GM23338 (cell line): Measurements from ENCODE around the gene G6PC2. TPM values are rescaled to one million over a fixed set of nuclear protein-coding genes. Genes with fewer than 3 reads are reported as not detected.

Experiments
- ATAC-seq: fragments of 200-7000 bp; cut with Tn5 transposase; 3 replicates; pipeline ENCODE4 v1.9.1; 2020
- DNase-seq: peaks from one replicate; pipeline ENCODE4 v3.0.0-alpha.2; 2015; ENCODE audit warnings: low spot score
- H2AFZ ChIP-seq: fragments of 200-600 bp; sonication (generic); 2 replicates; pipeline ENCODE4 v1.8.0; 2016; ENCODE audit warnings: antibody characterized with exemption, mild to moderate bottlenecking, moderate library complexity
- H3F3A ChIP-seq: fragments of 200-600 bp; sonication (generic); replicated peaks from 2 replicates; pipeline ENCODE4 v1.8.0; 2017; ENCODE audit warnings: antibody characterized with exemption, mixed run types, low read depth
- H3K27ac ChIP-seq: fragments of 200-600 bp; sonication (generic); 2 replicates; pipeline ENCODE4 v1.6.1; 2016; ENCODE audit warnings: low read depth
- H3K27me3 ChIP-seq: fragments of 200-600 bp; sonication (generic); 2 replicates; pipeline ENCODE4 v1.8.0; 2016; ENCODE audit warnings: mild to moderate bottlenecking, mixed run types, moderate library complexity; ENCODE audit not compliant: insufficient read depth
- H3K36me3 ChIP-seq: fragments of 200-600 bp; sonication (generic); 2 replicates; pipeline ENCODE4 v1.8.0; 2016; ENCODE audit warnings: mild to moderate bottlenecking; ENCODE audit not compliant: insufficient read depth
- H3K4me1 ChIP-seq: fragments of 200-600 bp; sonication (generic); 2 replicates; pipeline ENCODE4 v1.8.0; 2016; ENCODE audit warnings: mild to moderate bottlenecking, moderate library complexity; ENCODE audit not compliant: insufficient read depth
- H3K4me2 ChIP-seq: fragments of 200-600 bp; sonication (generic); 2 replicates; pipeline ENCODE4 v1.7.1; 2017; ENCODE audit warnings: mixed run types
- H3K4me3 ChIP-seq: fragments of 200-600 bp; sonication (generic); 2 replicates; pipeline ENCODE4 v1.6.1; 2016; ENCODE audit warnings: mixed run types
- H3K79me2 ChIP-seq: fragments of 200-600 bp; sonication (generic); replicated peaks from 2 replicates; pipeline ENCODE4 v1.8.0; 2017; ENCODE audit warnings: mild to moderate bottlenecking; ENCODE audit not compliant: insufficient read depth
- H3K9me2 ChIP-seq: fragments of 200-600 bp; sonication (generic); 2 replicates; pipeline ENCODE4 v1.8.0; 2017; ENCODE audit not compliant: insufficient read depth
- H4K20me1 ChIP-seq: fragments of 200-600 bp; sonication (generic); replicated peaks from 2 replicates; pipeline ENCODE4 v1.8.0; 2017; ENCODE audit warnings: mild to moderate bottlenecking; ENCODE audit not compliant: insufficient read depth
- H3K27ac Mint-ChIP-seq: 2 replicates; pipeline ENCODE4 v1.8.0; 2020; ENCODE audit warnings: inconsistent platforms, mild to moderate bottlenecking, moderate library complexity, mixed read lengths
- H3K27me3 Mint-ChIP-seq: 3 replicates; pipeline ENCODE4 v1.8.0; 2022; ENCODE audit warnings: low read depth, mild to moderate bottlenecking, moderate library complexity, mixed read lengths, inconsistent platforms; ENCODE audit not compliant: insufficient read depth, poor library complexity
- H3K36me3 Mint-ChIP-seq: 3 replicates; pipeline ENCODE4 v1.8.0; 2021; ENCODE audit warnings: low read depth, mild to moderate bottlenecking, inconsistent platforms, moderate library complexity, mixed read lengths
- H3K4me1 Mint-ChIP-seq: 3 replicates; pipeline ENCODE4 v1.8.0; 2020; ENCODE audit warnings: mild to moderate bottlenecking, inconsistent platforms, mixed read lengths
- H3K4me3 Mint-ChIP-seq: 3 replicates; pipeline ENCODE4 v1.8.0; 2021; ENCODE audit warnings: moderate library complexity, mild to moderate bottlenecking, inconsistent platforms, mixed read lengths
- H3K9me3 Mint-ChIP-seq: 3 replicates; pipeline ENCODE4 v1.8.0; 2020; ENCODE audit warnings: moderate library complexity, mild to moderate bottlenecking, inconsistent platforms, mixed read lengths
- CREB1 ChIP-seq: fragments of 250-450 bp; sonication (Bioruptor Pico); IDR thresholded peaks from 2 replicates; pipeline ENCODE4 v1.5.0; 2020; ENCODE audit warnings: low read depth, mild to moderate bottlenecking, moderate library complexity
- CTCF ChIP-seq, 2 experiments: fragments of 200-600 bp in 1 of 2; sonication (generic) in 1 of 2; conservative IDR thresholded peaks; 2 replicates each; pipeline versions ENCODE4 v1.5.1 to v1.6.1; 2016 to 2017; ENCODE audit warnings: antibody characterized with exemption in 2 of 2, low read depth in 2 of 2, mild to moderate bottlenecking in 2 of 2, moderate library complexity in 1 of 2
- ETS1 ChIP-seq: IDR thresholded peaks from 2 replicates; pipeline ENCODE4 v1.6.1; 2016; ENCODE audit warnings: antibody characterized with exemption
- EZH2 ChIP-seq: fragments of 200-600 bp; sonication (generic); IDR thresholded peaks from one replicate; pipeline ENCODE4 v1.8.0; 2017; ENCODE audit warnings: antibody characterized with exemption, mild to moderate bottlenecking, low read depth; ENCODE audit not compliant: unreplicated experiment
- EZH2phosphoT487 ChIP-seq: fragments of 200-600 bp; sonication (generic); IDR thresholded peaks from one replicate; pipeline ENCODE4 v1.8.1; 2018; ENCODE audit warnings: antibody characterized with exemption; ENCODE audit not compliant: unreplicated experiment
- JUNB ChIP-seq: IDR thresholded peaks from one replicate; pipeline ENCODE4 v1.6.1; 2016; ENCODE audit warnings: antibody characterized with exemption; ENCODE audit not compliant: unreplicated experiment
- NANOG ChIP-seq: IDR thresholded peaks from 2 replicates; pipeline ENCODE4 v1.6.1; 2016; ENCODE audit warnings: antibody characterized with exemption, borderline replicate concordance
- POLR2AphosphoS5 ChIP-seq: IDR thresholded peaks from 2 replicates; pipeline ENCODE4 v1.6.1; 2016; ENCODE audit warnings: antibody characterized with exemption, low read depth
- REST ChIP-seq: IDR thresholded peaks from one replicate; pipeline ENCODE4 v1.6.1; 2018; ENCODE audit warnings: antibody characterized with exemption; ENCODE audit not compliant: unreplicated experiment
- STAT1 ChIP-seq: IDR thresholded peaks from one replicate; pipeline ENCODE4 v1.6.1; 2016; ENCODE audit warnings: antibody characterized with exemption; ENCODE audit not compliant: unreplicated experiment
- ZNF114 ChIP-seq: fragments of 250-450 bp; sonication (Bioruptor Pico); IDR thresholded peaks from 2 replicates; pipeline ENCODE4 v1.5.0; 2020; ENCODE audit warnings: mild to moderate bottlenecking, moderate library complexity
- ZNF331 ChIP-seq: fragments of 250-450 bp; sonication (Bioruptor Pico); IDR thresholded peaks from 2 replicates; pipeline ENCODE4 v1.5.0; 2020; ENCODE audit warnings: low read depth, mild to moderate bottlenecking, moderate library complexity
- ZNF462 ChIP-seq: fragments of 250-450 bp; sonication (Bioruptor Pico); IDR thresholded peaks from 2 replicates; pipeline ENCODE4 v1.5.0; 2020; ENCODE audit warnings: mild to moderate bottlenecking, moderate library complexity
- polyA plus RNA-seq: library from polyadenylated mRNA; unstranded; fragments of >200 nt; fragmentation: Nextera tagmentation; extraction: Ambion mirVana; gene quantifications from 2 replicates; pipeline ENCODE4 v1.2.1, GENCODE V29; 2016
- total RNA-seq: library from RNA; depleted of rRNA; stranded (reverse); fragments of >200 nt; shearing (Covaris generic); gene quantifications from 2 replicates; pipeline ENCODE4 v1.2.3, GENCODE V29; 2014

Gene G6PC2
- total and polyA plus RNA-seq, 2 experiments from 2014 or later = not detected

GRCh38 chr2:168928113-168928831 is 27.2 kb downstream of the G6PC2 start:
- Histone ChIP-seq H2AFZ (no peak overlapping the region), H3F3A (no peaks in the 10 kb centered on the region), H4K20me1 (no peaks in the 10 kb centered on the region), H3K9me2 (no peaks in the 10 kb centered on the region), H3K36me3 (no peaks in the 10 kb centered on the region), H3K27ac (no peak overlapping the region), H3K4me1 (peaks cover 6% of the 10 kb centered on the region; the same call in 1 of the 2 replicates), H3K79me2 (no peaks in the 10 kb centered on the region), H3K4me2 (no peak overlapping the region), H3K4me3 (no peak overlapping the region), H3K27me3 (no peaks in the 10 kb centered on the region)
- Mint-ChIP-seq H3K9me3 (0 out of 3 replicates have a peak, but pooled peaks cover 3% of the 10 kb centered on the region), H3K4me1 (peaks cover 7% of the 10 kb centered on the region; the same call in 2 of the 3 replicates), H3K36me3 (no peaks in the 10 kb centered on the region), H3K4me3 (no peak overlapping the region), H3K27me3 (no peaks in the 10 kb centered on the region), H3K27ac (no peak overlapping the region)
- ATAC-seq (no peak), DNase-seq (no peak)
- TF ChIP-seq STAT1 = no peak
- TF ChIP-seq EZH2 = no peak
- no peak for TF ChIP-seq JUNB
- no peak for TF ChIP-seq NANOG
- no peak for TF ChIP-seq CTCF (conservative IDR thresholded peaks at IDR 0.05; ENCODE audit: low read depth in 2 of 2)
- TF ChIP-seq REST = no peak
- no peak for TF ChIP-seq EZH2phosphoT487
- TF ChIP-seq ZNF462 (CRISPR knock-in tag) = no peak
- no peak for TF ChIP-seq ETS1
- TF ChIP-seq ZNF114 (CRISPR knock-in tag) = no peak
- no peak for TF ChIP-seq CREB1 (CRISPR knock-in tag)
- no peak for TF ChIP-seq POLR2AphosphoS5
- no peak for TF ChIP-seq ZNF331
